GM21576 (cell line): ENCODE measurements around the gene NUP62CL.
"Not testable (repeated sequence)": the region's sequence is repeated elsewhere in the genome, so short reads cannot be mapped to it uniquely, and the experiment has no call there.

ENCODE experiments used
- ATAC-seq: cut with Tn5 transposase; IDR thresholded peaks from one replicate; pipeline ENCODE4 v1.9.1; 2021; ENCODE audit warnings: mild to moderate bottlenecking, moderate library complexity; ENCODE audit not compliant: unreplicated experiment

Gene NUP62CL

GRCh38 chrX:107205770-107206696, at the start of gene NUP62CL, which contains the start of gene DNAAF6:
TSS of gene NUP62CL (minus strand) at chrX:107206433. CDS start at chrX:107175146, 31,287 bp downstream.
TSS of gene DNAAF6 (plus strand) at chrX:107206611. CDS start at chrX:107212876, 6,265 bp downstream.
- ATAC-seq, result peak; percentile 96

GRCh38 chrX:107228486-107228819, 22.2 kb upstream of the NUP62CL start:
- ATAC-seq, result no peak

- ATAC-seq, result no peak
Measured at GRCh38 chrX:107227780-107228485, 21.7 kb upstream of the NUP62CL start.

GRCh38 chrX:107226757-107227156, 20.5 kb upstream of the NUP62CL start:
- ATAC-seq, result no peak

- no peak for ATAC-seq
Measured at GRCh38 chrX:107213477-107213876, 7.2 kb upstream of the NUP62CL start.

GRCh38 chrX:107207943-107208342, 1.7 kb upstream of the NUP62CL start:
- no peak for ATAC-seq

GRCh38 chrX:107207089-107207488, 856 bp upstream of the NUP62CL start:
- ATAC-seq, result no peak

- no peak for ATAC-seq
Measured at GRCh38 chrX:107206697-107207065, 448 bp upstream of the NUP62CL start.

GRCh38 chrX:107204068-107204605, 2.1 kb downstream of the NUP62CL start:
- no peak for ATAC-seq

GRCh38 chrX:107199491-107199890, 6.7 kb downstream of the NUP62CL start:
- no peak for ATAC-seq

GRCh38 chrX:107198074-107198473, 8.2 kb downstream of the NUP62CL start:
- not testable (repeated sequence) for ATAC-seq

GRCh38 chrX:107197319-107197718, 8.9 kb downstream of the NUP62CL start:
- no peak for ATAC-seq

- no peak for ATAC-seq
Measured at GRCh38 chrX:107171369-107172102, 34.7 kb downstream of the NUP62CL start.

- ATAC-seq, result no peak
Measured at GRCh38 chrX:107168712-107169111, 37.5 kb downstream of the NUP62CL start.

- no peak for ATAC-seq
Measured at GRCh38 chrX:107168257-107168656, 38.0 kb downstream of the NUP62CL start.

GRCh38 chrX:107167163-107167921, 38.9 kb downstream of the NUP62CL start:
- ATAC-seq, result no peak

GRCh38 chrX:107157618-107158017, 48.6 kb downstream of the NUP62CL start:
- ATAC-seq, result not testable (repeated sequence)

- not testable (repeated sequence) for ATAC-seq
Measured at GRCh38 chrX:107155621-107156430, 50.4 kb downstream of the NUP62CL start.
